Tibial artery (tissue), 4 donors: ENCODE measurements around the gene APOL2.
"Not testable (repeated sequence)": the region's sequence is repeated elsewhere in the genome, so short reads cannot be mapped to it uniquely, and the experiment has no call there.

ENCODE experiments used
- DNase-seq, 2 donors: peaks; one replicate each; pipeline ENCODE4 v3.0.0-alpha.2; 2019
- H3K27ac ChIP-seq, 2 donors: fragments of 200-600 bp; sonication (generic) in 1 of 2; 1 replicate in 1 of 2; 2 replicates in 1 of 2; pipeline ENCODE4 v1.5.1; 2018 to 2019; ENCODE audit warnings: mild to moderate bottlenecking in 1 of 2
- H3K27me3 ChIP-seq, 2 donors: fragments of 200-600 bp; sonication (generic) in 1 of 2; one replicate each; pipeline versions ENCODE4 v1.5.1 to v1.6.0; 2016 to 2019
- H3K36me3 ChIP-seq, 3 donors: fragments of 200-600 bp; sonication (generic) in 2 of 3; one replicate each; pipeline ENCODE4 v1.5.1; 2016 to 2019; ENCODE audit warnings: mild to moderate bottlenecking in 2 of 3
- H3K4me1 ChIP-seq, 4 donors: fragments of 200-600 bp; sonication (generic) in 2 of 4; 1 replicate in 3 of 4; 2 replicates in 1 of 4; pipeline ENCODE4 v1.5.1; 2016 to 2019
- H3K4me3 ChIP-seq, 2 donors: fragments of 200-600 bp; sonication (generic) in 1 of 2; 1 replicate in 1 of 2; 2 replicates in 1 of 2; pipeline ENCODE4 v1.5.1; 2018 to 2019; ENCODE audit warnings: mild to moderate bottlenecking in 2 of 2
- H3K9me3 ChIP-seq, 3 donors: fragments of 200-600 bp; sonication (generic) in 1 of 3; one replicate each; pipeline ENCODE4 v1.5.1; 2016 to 2019
- intact Hi-C: fragments of 100-400 bp; cut with DNase I; formaldehyde crosslinking; loops from one replicate; pipeline ENCODE4 v1.15.0; 2023; ENCODE audit warnings: low total_unique reads
- TF ChIP-seq, protein P1 (sequence below), 2 experiments: fragments of 200-600 bp in 1 of 2; fragments of 450-650 bp in 1 of 2; IDR thresholded peaks; one replicate each; pipeline ENCODE4 v1.5.1; 2017 to 2019; ENCODE audit warnings: antibody characterized with exemption in 2 of 2, mild to moderate bottlenecking in 1 of 2, moderate library complexity in 1 of 2

APOL2 gene

DNA sequence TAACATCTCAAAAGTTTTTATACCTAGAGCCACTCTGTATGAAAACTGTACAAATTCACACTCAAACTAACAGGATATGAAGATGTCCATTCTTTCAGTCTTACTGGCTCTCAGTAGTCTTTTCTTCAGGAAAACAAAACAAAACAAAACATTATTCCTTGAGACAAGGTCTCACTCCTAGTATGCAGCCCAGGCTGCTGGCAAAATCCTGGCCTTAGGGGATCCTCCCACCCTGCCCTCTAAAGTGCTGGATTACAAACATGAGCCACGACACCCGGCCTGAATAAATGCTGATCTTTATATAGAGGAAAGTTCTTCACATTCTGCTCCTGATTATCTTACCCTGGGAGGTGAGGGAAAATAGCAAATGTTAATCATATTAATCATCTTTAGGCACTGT lies 5.1 kb downstream of the APOL2 start:
- no peak for DNase-seq
- H3K9me3 ChIP-seq, result no peaks in the 10 kb centered on the region
- no peak overlapping the region for H3K27ac ChIP-seq
- intact Hi-C loops, result no loop called here
- H3K36me3 ChIP-seq, result peaks cover 30 to 60% (median 44%) of the 10 kb centered on the region in 3 donors
- peaks cover 0 to 41% (median 24%) of the 10 kb centered on the region in 4 donors for H3K4me1 ChIP-seq
- no peak overlapping the region for H3K4me3 ChIP-seq
- no peaks in the 10 kb centered on the region for H3K27me3 ChIP-seq
- TF ChIP-seq, protein P1, sequence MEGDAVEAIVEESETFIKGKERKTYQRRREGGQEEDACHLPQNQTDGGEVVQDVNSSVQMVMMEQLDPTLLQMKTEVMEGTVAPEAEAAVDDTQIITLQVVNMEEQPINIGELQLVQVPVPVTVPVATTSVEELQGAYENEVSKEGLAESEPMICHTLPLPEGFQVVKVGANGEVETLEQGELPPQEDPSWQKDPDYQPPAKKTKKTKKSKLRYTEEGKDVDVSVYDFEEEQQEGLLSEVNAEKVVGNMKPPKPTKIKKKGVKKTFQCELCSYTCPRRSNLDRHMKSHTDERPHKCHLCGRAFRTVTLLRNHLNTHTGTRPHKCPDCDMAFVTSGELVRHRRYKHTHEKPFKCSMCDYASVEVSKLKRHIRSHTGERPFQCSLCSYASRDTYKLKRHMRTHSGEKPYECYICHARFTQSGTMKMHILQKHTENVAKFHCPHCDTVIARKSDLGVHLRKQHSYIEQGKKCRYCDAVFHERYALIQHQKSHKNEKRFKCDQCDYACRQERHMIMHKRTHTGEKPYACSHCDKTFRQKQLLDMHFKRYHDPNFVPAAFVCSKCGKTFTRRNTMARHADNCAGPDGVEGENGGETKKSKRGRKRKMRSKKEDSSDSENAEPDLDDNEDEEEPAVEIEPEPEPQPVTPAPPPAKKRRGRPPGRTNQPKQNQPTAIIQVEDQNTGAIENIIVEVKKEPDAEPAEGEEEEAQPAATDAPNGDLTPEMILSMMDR (IDR thresholded peaks at IDR 0.05), result no peak

DNA sequence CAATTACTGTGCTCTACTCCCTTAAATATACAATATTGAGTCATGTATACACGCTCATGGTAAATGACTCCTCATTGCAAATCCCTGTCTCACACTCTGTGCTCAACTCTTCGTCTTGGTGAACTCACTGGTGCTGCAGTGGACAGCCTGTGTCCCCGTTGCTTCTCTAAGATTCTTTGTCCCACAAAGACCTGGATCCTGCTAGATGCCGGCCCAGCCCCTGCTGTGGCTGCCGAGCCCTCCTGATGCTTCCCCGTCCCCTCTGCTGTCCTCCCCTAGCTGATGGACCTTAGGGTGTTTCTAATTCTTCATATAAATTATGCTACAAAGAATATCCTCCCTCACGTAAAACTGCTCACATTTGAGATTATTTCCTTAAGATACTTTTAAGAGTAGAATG lies 5.5 kb downstream of the APOL2 start:
- DNase-seq, result no peak
- Histone ChIP-seq H3K4me3 (no peak overlapping the region), H3K4me1 (peaks cover 0 to 40% (median 23%) of the 10 kb centered on the region in 4 donors), H3K36me3 (peaks cover 33 to 65% (median 48%) of the 10 kb centered on the region in 3 donors), H3K27ac (no peak overlapping the region), H3K9me3 (no peaks in the 10 kb centered on the region), H3K27me3 (no peaks in the 10 kb centered on the region)
- TF ChIP-seq, protein P1 (IDR thresholded peaks at IDR 0.05), result no peak
- intact Hi-C loops, result no loop called here

DNA sequence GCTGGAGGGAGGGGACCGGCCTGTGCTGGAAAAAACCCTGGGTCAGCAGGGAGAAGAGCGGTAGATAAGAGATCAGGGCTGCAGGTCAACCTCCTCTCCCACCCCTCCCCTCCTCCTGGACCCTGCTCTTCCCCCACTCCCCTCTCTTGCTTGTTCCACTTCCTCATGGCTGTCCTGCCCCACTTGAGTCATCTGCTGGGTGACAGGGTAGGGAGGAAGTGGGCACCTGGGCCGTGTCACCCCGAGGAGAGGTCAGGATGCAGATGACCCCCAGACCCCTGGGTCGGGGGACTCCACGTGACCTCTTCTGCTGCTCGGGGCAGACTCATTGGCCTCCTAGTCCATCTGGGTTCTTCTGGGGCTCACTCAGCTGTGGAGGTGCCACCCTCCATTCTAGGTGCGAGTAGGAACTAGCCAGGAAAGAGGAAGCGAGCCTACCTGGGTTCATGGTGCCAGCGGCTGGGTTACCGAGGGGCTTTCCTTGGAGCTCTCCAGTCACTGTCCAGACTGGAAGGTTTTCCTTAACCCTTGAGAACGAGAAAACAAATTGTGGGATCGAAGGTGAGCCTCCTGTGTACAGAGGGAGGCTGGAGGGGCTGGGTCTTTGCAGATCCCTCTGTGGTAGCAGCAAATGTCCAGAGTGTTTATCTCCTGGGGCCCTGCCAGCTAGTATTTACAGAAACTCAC lies 6.5 kb downstream of the APOL2 start:
- TF ChIP-seq, protein P1 (IDR thresholded peaks at IDR 0.05), result no peak
- Histone ChIP-seq H3K27ac (no peak overlapping the region), H3K9me3 (no peaks in the 10 kb centered on the region), H3K4me3 (no peak overlapping the region), H3K27me3 (no peaks in the 10 kb centered on the region), H3K36me3 (peaks cover 38 to 74% (median 57%) of the 10 kb centered on the region in 3 donors), H3K4me1 (peaks cover 0 to 30% (median 16%) of the 10 kb centered on the region in 4 donors)
- intact Hi-C loops, result no loop called here
- no peak for DNase-seq

DNA sequence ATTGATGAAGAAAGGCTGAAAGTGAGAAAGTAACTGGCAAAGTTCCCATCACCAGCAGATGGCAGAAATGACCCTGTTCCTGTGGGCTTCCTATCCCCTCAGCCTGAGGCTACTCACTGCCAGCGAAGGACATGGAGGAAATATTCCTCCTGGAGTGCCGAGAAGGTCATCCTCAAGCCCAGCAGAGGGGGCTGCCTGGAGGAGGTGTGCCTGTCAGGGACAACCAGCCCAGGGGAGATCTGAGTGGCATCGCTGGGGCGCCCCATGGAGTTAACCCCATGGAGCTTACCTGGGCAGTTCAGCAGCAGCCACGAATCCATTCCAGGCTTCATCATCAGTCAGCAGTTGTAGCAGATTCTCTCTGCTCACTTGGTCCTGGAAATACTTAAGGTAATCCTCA lies 8.3 kb downstream of the APOL2 start:
- Histone ChIP-seq H3K36me3 (peaks cover 44 to 77% (median 64%) of the 10 kb centered on the region in 3 donors), H3K4me1 (peaks cover 0 to 12% (median 0%) of the 10 kb centered on the region in 4 donors)
- not testable (repeated sequence) for H3K27ac ChIP-seq

DNA sequence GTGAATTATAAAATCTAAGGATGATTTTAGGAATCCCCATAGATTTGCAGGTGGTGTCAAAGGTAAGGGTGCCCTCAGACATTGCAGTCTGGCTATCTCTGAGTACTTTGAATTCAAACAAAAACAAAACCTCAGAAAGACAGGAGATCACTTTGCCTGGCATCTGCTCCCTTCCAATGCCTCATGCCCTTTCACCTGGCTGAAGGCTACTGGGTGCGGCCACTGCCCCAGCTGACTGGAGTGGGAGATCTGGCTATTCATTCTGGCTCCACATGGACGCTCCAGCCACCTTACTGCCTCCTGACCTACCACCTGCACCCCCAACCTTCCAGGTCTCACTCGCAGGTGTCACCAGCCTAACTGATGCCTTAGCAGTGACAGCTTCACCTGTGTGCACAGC lies 9.7 kb downstream of the APOL2 start:
- H3K4me3 ChIP-seq, intact Hi-C loops, H3K27me3 ChIP-seq, H3K9me3 ChIP-seq, H3K4me1 ChIP-seq, DNase-seq, H3K27ac ChIP-seq: not testable (repeated sequence)
- peaks cover 44 to 85% (median 64%) of the 10 kb centered on the region in 3 donors for H3K36me3 ChIP-seq

More for the DNA sequence above, 8.3 kb downstream of the APOL2 start:
- H3K4me3 ChIP-seq, DNase-seq, H3K27me3 ChIP-seq, intact Hi-C loops, H3K9me3 ChIP-seq: not testable (repeated sequence)

DNA sequence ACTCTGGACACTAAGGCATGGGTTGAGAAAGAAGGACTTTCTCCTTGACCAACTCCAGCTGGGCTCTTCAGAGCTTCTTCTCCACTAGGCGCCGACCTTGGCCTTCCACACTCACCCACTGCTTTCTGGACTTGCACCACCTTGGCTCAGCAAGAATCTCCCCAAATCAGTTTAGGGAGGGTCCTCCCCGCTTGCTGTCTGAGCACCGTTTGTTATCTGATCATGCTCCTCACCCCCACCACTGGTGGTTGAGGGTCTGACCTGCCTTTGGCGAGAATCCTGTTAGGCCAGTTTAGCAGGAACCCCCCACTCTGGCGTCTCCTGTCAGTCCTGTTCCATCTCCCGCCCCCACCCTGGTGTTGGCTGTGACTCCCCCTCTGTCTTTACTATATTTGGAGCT lies 10.4 kb downstream of the APOL2 start:
- Histone ChIP-seq H3K27ac (no peak overlapping the region), H3K27me3 (no peaks in the 10 kb centered on the region), H3K4me1 (no peaks in the 10 kb centered on the region), H3K4me3 (no peak overlapping the region), H3K36me3 (peaks cover 44 to 85% (median 64%) of the 10 kb centered on the region in 3 donors), H3K9me3 (no peaks in the 10 kb centered on the region)
- DNase-seq, result no peak
- TF ChIP-seq, protein P1 (IDR thresholded peaks at IDR 0.05), result no peak
- intact Hi-C loops, result no loop called here

DNA sequence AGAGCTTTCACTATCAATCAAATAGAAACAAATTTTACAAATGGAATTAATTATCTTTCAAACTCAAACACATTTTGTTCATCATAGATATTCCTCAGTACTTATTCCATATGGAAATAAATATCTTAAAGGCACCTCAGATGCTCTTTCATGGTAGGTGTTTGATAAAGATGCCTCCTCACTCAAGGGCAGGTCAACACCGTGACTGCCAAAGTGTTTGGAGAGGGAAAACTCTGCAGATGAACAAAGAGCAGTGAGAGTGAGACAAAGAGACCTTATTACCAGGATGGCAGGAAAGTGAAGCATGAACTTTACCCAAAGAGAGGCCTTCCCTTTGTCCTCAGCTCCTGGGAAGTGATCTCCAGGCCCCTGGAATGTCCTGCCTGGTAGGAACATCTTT lies 11.0 kb downstream of the APOL2 start:
- H3K9me3 ChIP-seq, H3K27me3 ChIP-seq, H3K27ac ChIP-seq, DNase-seq, H3K4me1 ChIP-seq, intact Hi-C loops, H3K4me3 ChIP-seq: not testable (repeated sequence)
- peaks cover 44 to 79% (median 59%) of the 10 kb centered on the region in 3 donors for H3K36me3 ChIP-seq
